ENCODE results near the gene GSTM4.
A peak's percentile ranks its signal among the peaks of the same experiment; 100 is the strongest.
"Not testable (repeated sequence)": the region's sequence is repeated elsewhere in the genome, so short reads cannot be mapped to it uniquely, and the experiment has no call there.

GSTM4 gene

DNA sequence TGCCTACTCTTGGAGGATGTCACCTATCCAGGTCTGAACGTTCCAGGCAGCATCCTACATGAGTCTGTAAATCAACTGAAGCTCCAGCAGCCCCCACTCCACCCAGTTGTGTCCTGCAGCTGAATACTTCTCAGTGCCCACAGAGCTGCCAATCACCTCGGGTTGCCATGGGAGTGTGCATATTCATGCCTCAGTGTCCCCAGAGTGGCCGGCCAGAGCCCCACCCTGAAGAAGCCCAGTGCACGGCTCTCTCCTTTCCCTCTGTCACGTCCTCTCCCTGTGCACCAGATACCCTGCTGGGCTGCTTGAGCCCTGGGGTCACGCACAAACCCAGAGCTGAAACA lies 16.1 kb upstream of the GSTM4 start:
- no peak for DNase-seq

- peak; percentile 94 for DNase-seq
Measured at GRCh38 chr1:109640285-109640865, 15.5 kb upstream of the GSTM4 start.

GRCh38 chr1:109641078-109641740 lies 14.7 kb upstream of the GSTM4 start:
- no peak for DNase-seq

- no peak for DNase-seq
Measured at GRCh38 chr1:109641861-109642260, 14.0 kb upstream of the GSTM4 start.

DNA sequence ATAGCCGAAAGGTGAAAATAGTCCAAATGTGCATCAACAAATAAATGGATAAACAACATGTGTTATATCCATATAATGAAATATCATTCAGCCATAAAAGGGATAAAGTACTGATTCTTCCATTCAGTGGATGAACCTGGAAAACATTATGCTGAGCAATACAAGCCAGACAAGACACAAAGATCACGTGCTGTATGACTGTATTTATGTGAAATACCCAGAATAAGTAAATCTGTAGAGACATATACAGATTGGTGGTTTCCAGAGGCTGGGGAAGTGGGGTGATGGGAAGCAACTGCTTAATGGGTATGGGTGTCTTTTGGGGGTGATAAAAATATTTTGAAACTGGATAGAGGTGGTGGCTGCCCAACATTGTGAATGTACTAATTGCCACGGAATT lies 13.3 kb upstream of the GSTM4 start:
- no peak for DNase-seq

DNA sequence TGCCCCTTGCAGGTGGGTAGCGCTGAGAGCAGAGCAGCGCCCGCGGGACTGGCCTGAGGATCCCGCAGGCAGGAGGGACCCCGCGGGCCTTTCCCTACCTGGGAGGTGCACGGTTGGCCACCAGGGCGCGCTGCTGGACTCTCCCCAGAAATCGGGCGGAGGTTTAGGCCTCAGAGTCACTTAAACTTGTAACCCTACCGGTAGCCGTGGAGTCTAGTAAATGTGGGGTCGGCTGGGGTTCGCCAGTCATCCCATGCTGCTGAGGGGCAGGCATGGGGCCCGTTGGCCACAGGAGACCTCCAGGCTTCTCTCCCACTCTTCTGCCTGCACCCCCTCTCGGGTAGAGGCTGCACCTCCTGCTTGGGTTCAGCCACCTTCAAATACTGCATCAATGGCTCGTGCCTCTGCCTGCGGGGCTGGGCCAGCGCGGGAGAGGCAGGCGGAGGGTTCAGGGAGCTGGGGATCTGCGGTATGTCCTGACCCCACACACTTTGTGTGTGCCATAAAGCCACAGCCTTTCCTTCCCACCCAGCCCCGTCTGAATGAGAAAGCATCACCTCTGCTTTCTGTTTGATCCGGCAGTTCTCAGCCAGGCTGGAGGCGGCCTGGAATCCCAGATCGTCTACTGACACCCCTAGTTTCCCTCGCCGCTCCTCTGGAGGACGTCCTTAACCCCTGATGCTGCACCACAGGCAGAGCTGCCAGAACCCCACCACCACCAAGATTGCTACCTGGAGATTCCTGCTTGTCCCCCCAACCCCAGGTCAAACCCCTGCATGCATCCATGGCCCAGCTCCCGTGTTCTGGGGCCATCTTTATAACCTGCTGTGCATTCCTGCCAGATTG lies 12.3 kb upstream of the GSTM4 start:
- DNase-seq = peak; percentile 90

- no peak for DNase-seq
Measured at GRCh38 chr1:109644670-109645069, 11.2 kb upstream of the GSTM4 start.

- DNase-seq = no peak
Measured at GRCh38 chr1:109649491-109649914, 6.4 kb upstream of the GSTM4 start.

GRCh38 chr1:109650609-109651008 lies 5.3 kb upstream of the GSTM4 start:
- DNase-seq = no peak

- no peak for DNase-seq
Measured at GRCh38 chr1:109652402-109652801, 3.5 kb upstream of the GSTM4 start.

GRCh38 chr1:109653306-109653705 lies 2.6 kb upstream of the GSTM4 start:
- no peak for DNase-seq

DNA sequence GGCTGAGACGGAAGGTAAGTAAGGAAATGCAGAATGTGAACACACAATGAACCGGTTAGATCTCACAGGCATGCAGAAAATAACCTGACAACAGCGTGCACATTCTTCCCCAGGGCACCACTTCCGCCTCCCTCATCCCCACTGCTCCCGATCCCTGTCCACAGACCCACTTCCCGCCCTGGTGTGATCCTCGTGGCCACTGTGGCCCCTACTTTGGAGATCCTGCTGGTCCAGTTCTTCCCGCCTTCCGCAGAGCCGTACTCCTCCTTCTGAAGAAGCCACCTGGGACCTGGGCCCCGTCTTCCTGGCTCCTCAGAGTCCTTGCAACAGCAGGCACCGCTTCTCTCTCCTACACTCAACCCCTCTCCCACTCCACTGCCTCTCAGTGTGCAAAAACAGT lies 1.4 kb upstream of the GSTM4 start:
- no peak for DNase-seq

DNA sequence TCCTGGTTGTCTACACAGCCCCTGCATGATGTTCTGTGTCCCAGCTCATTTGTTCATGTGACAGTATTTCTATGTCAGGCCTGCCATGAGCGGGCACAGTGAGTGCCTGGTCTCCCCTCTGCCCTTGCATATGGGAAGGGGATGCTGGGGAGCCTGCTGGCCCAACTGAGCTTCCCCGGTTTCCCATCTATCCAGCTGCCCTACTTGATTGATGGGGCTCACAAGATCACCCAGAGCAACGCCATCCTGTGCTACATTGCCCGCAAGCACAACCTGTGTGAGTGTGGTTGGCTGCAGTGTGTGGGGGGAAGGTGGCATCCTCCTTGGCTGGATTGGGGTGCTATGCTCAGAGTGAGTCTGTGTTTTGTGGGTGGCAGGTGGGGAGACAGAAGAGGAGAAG lies 1.5 kb downstream of the GSTM4 start:
- DNase-seq = no peak

DNA sequence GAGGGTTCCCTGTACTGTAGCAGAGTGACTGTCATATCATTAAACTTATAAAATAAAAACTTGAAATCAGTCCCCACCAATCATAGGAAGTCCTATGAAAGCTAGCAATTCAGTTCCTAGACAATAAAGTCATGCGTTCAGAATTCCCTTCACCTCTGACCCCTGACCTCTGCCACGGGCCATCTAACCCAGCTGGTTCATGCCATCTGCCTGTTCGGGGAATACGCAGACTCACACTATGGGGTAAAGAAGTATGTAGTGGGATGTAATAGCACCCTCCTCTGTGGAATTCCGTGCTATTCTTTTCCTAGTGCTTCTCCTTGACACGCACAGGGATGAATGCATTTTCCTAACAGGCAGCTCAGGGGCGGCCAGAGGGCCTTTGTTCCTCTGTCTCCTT lies 2.1 kb downstream of the GSTM4 start:
- DNase-seq = no peak

GRCh38 chr1:109658533-109659042 lies 2.7 kb downstream of the GSTM4 start:
- DNase-seq = no peak

- no peak for DNase-seq
Measured at GRCh38 chr1:109659145-109659544, 3.2 kb downstream of the GSTM4 start.

GRCh38 chr1:109659997-109660690 lies 4.2 kb downstream of the GSTM4 start:
- DNase-seq = no peak

GRCh38 chr1:109660691-109661026 lies 4.8 kb downstream of the GSTM4 start:
- not testable (repeated sequence) for DNase-seq

DNA sequence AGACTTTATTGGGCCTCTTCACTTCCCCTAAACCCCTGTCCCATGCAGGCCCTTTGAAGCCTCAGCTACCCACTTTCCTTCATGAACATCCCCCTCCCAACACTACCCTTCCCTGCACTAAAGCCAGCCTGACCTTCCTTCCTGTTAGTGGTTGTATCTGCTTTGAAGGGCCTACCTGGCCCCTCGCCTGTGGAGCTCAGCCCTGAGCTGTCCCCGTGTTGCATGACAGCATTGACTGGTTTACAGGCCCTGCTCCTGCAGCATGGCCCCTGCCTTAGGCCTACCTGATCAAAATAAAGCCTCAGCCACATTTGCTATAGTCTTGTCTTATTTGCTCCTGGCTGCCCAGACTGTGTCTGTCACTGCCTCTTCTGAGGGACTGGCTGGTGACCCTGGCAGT lies 5.5 kb downstream of the GSTM4 start:
- no peak for DNase-seq

- no peak for DNase-seq
Measured at GRCh38 chr1:109664671-109665070, 8.8 kb downstream of the GSTM4 start.

- DNase-seq = peak; percentile 80
Measured at GRCh38 chr1:109667452-109668122, 11.7 kb downstream of the GSTM4 start, which contains the start of gene GSTM2. TSS of gene GSTM2 (plus strand) at chr1:109668057. CDS start at chr1:109668116, 59 bp downstream.

- DNase-seq = no peak
Measured at GRCh38 chr1:109668123-109668775, 12.3 kb downstream of the GSTM4 start.
